ENCODE measurements around the gene EIF3K. TPM values are rescaled to one million over a fixed set of nuclear protein-coding genes. Genes with fewer than 3 reads are reported as not detected.

EIF3K gene
- total RNA-seq, 1 experiment from 2014 or later = 375 TPM

- Mint-ChIP-seq H3K27ac (ENCODE audit: low read depth, unreplicated experiment) (peak overlapping the region; percentile 100), H3K36me3 (ENCODE audit: insufficient read depth, unreplicated experiment) (peaks cover 48% of the 10 kb centered on the region), H3K9me3 (ENCODE audit: unreplicated experiment) (no peaks in the 10 kb centered on the region), H3K4me3 (ENCODE audit: unreplicated experiment) (no peak overlapping the region), H3K27me3 (ENCODE audit: insufficient read depth, unreplicated experiment) (no peaks in the 10 kb centered on the region), H3K4me1 (ENCODE audit: insufficient read depth, unreplicated experiment) (peaks cover 67% of the 10 kb centered on the region)
- TF ChIP-seq, protein P1, sequence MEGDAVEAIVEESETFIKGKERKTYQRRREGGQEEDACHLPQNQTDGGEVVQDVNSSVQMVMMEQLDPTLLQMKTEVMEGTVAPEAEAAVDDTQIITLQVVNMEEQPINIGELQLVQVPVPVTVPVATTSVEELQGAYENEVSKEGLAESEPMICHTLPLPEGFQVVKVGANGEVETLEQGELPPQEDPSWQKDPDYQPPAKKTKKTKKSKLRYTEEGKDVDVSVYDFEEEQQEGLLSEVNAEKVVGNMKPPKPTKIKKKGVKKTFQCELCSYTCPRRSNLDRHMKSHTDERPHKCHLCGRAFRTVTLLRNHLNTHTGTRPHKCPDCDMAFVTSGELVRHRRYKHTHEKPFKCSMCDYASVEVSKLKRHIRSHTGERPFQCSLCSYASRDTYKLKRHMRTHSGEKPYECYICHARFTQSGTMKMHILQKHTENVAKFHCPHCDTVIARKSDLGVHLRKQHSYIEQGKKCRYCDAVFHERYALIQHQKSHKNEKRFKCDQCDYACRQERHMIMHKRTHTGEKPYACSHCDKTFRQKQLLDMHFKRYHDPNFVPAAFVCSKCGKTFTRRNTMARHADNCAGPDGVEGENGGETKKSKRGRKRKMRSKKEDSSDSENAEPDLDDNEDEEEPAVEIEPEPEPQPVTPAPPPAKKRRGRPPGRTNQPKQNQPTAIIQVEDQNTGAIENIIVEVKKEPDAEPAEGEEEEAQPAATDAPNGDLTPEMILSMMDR (IDR thresholded peaks at IDR 0.05; ENCODE audit: unreplicated experiment) = no peak
- ChIA-PET CTCF (interaction anchor here (1.0 kb wide), 1 partner anchor 75 kb away, joined by 4 read pairs; no protein-coding TSS in a partner anchor), POLR2A (interaction anchor here (1.4 to 19.4 kb wide), 4 partner anchors 7 to 391 kb away, joined by 3 to 521 read pairs (median 113); partner anchors contain the start of genes ACTN4 and SPINT2)
- intact Hi-C loops (cut with micrococcal nuclease) = no loop called here
- no TSS peak for BruUV-seq (replicated peaks)
- DNase-seq (ENCODE audit: unreplicated experiment) = no peak
Observed at GRCh38 chr19:38655148-38655824, 36.3 kb downstream of the EIF3K start.

GRCh38 chr19:38656171-38656981 is 37.4 kb downstream of the EIF3K start:
- Mint-ChIP-seq H3K9me3 (ENCODE audit: unreplicated experiment) (no peaks in the 10 kb centered on the region), H3K36me3 (ENCODE audit: insufficient read depth, unreplicated experiment) (peaks cover 55% of the 10 kb centered on the region), H3K4me3 (ENCODE audit: unreplicated experiment) (peak overlapping the region; percentile 35), H3K4me1 (ENCODE audit: insufficient read depth, unreplicated experiment) (peaks cover 69% of the 10 kb centered on the region), H3K27ac (ENCODE audit: low read depth, unreplicated experiment) (peak overlapping the region; percentile 100), H3K27me3 (ENCODE audit: insufficient read depth, unreplicated experiment) (no peaks in the 10 kb centered on the region)
- TF ChIP-seq, protein P1 (IDR thresholded peaks at IDR 0.05; ENCODE audit: unreplicated experiment) = no peak
- CTCF ChIA-PET = interaction anchor here (0.7 to 1.4 kb wide), 4 partner anchors 26 to 232 kb away, joined by 3 to 6 read pairs (median 3); no protein-coding TSS in a partner anchor
- intact Hi-C loops (cut with micrococcal nuclease) = loop anchor here (2.0 kb wide), 1 partner anchor 36 kb away; no protein-coding TSS in a partner anchor
- POLR2A ChIA-PET = interaction anchor here (0.5 to 19.4 kb wide), 9 partner anchors 8 to 392 kb away, joined by 3 to 521 read pairs (median 5); partner anchors contain the start of genes ACTN4, ECH1 and SPINT2
- BruUV-seq (replicated peaks) = no TSS peak
- DNase-seq (ENCODE audit: unreplicated experiment) = peak; percentile 92

GRCh38 chr19:38657633-38658222 is 38.7 kb downstream of the EIF3K start:
- intact Hi-C loops (cut with micrococcal nuclease) = loop anchor here (1.0 to 2.0 kb wide), 3 partner anchors 7 to 35 kb away; no protein-coding TSS in a partner anchor
- Mint-ChIP-seq H3K36me3 (ENCODE audit: insufficient read depth, unreplicated experiment) (peaks cover 57% of the 10 kb centered on the region), H3K27me3 (ENCODE audit: insufficient read depth, unreplicated experiment) (no peaks in the 10 kb centered on the region), H3K4me1 (ENCODE audit: insufficient read depth, unreplicated experiment) (peaks cover 56% of the 10 kb centered on the region), H3K4me3 (ENCODE audit: unreplicated experiment) (peak overlapping the region; percentile 61), H3K27ac (ENCODE audit: low read depth, unreplicated experiment) (peak overlapping the region; percentile 100), H3K9me3 (ENCODE audit: unreplicated experiment) (no peaks in the 10 kb centered on the region)
- ChIA-PET POLR2A (interaction anchor here (0.7 to 19.4 kb wide), 14 partner anchors 9 to 277 kb away, joined by 3 to 521 read pairs (median 6); partner anchors contain the start of genes ACTN4, ECH1, MRPS12 and SARS2), CTCF (interaction anchor here (0.6 to 2.9 kb wide), 5 partner anchors 25 to 218 kb away, joined by 3 to 17 read pairs (median 3); no protein-coding TSS in a partner anchor)
- TF ChIP-seq, protein P1 (IDR thresholded peaks at IDR 0.05; ENCODE audit: unreplicated experiment) = no peak
- DNase-seq (ENCODE audit: unreplicated experiment) = peak; percentile 84
- BruUV-seq (replicated peaks) = no TSS peak

All from MCF 10A (cell line).